ENCODE measurements around the gene NSUN5. TPM values are rescaled to one million over a fixed set of nuclear protein-coding genes. Genes with fewer than 3 reads are reported as not detected.
A peak's percentile ranks its signal among the peaks of the same experiment; 100 is the strongest.
"Not testable (repeated sequence)": the region's sequence is repeated elsewhere in the genome, so short reads cannot be mapped to it uniquely, and the experiment has no call there.

Gene NSUN5
- 16.5 TPM for polyA plus RNA-seq (2013, experiment 1 of 2; ENCODE audit: insufficient read length)
- 17.8 TPM for polyA plus RNA-seq (2013, experiment 2 of 2; ENCODE audit: insufficient read length)

- DNase-seq, result peak; percentile 56
These were observed at the start of gene NSUN5 for GRCh38 chr7:73308665-73309214. Gene NSUN5, minus strand, starts transcription at chr7:73308826. Its CDS starts 36 bp downstream, at chr7:73308790.

- no peak for DNase-seq
These were observed 47.5 kb upstream of the NSUN5 start for GRCh38 chr7:73356159-73356558.

- DNase-seq, result no peak
These were observed 46.2 kb upstream of the NSUN5 start for GRCh38 chr7:73354821-73355220.

GRCh38 chr7:73354196-73354595, 45.6 kb upstream of the NSUN5 start:
- no peak for DNase-seq

- DNase-seq, result no peak
These were observed 44.6 kb upstream of the NSUN5 start for GRCh38 chr7:73353243-73353642.

- DNase-seq, result no peak
These were observed 44.2 kb upstream of the NSUN5 start for GRCh38 chr7:73352784-73353183.

- DNase-seq, result no peak
These were observed 43.0 kb upstream of the NSUN5 start for GRCh38 chr7:73351447-73352167.

GRCh38 chr7:73350306-73351068, 41.9 kb upstream of the NSUN5 start:
- DNase-seq, result no peak

GRCh38 chr7:73349763-73350162, 41.1 kb upstream of the NSUN5 start:
- DNase-seq, result no peak

- no peak for DNase-seq
These were observed 37.3 kb upstream of the NSUN5 start for GRCh38 chr7:73345951-73346350.

- DNase-seq, result no peak
These were observed 36.9 kb upstream of the NSUN5 start for GRCh38 chr7:73345538-73345937.

GRCh38 chr7:73343671-73344380, 35.2 kb upstream of the NSUN5 start:
- DNase-seq, result no peak

- DNase-seq, result peak; percentile 59
These were observed 34.0 kb upstream of the NSUN5 start for GRCh38 chr7:73342645-73343044.

GRCh38 chr7:73341877-73342276, 33.3 kb upstream of the NSUN5 start:
- peak; percentile 72 for DNase-seq

- DNase-seq, result no peak
These were observed 31.9 kb upstream of the NSUN5 start for GRCh38 chr7:73340514-73340913.

- DNase-seq, result no peak
These were observed 29.7 kb upstream of the NSUN5 start for GRCh38 chr7:73338321-73338720.

- DNase-seq, result no peak
These were observed 23.8 kb upstream of the NSUN5 start for GRCh38 chr7:73332447-73332846.

GRCh38 chr7:73330772-73331171, 22.1 kb upstream of the NSUN5 start:
- no peak for DNase-seq

- peak; percentile 37 for DNase-seq
These were observed 21.4 kb upstream of the NSUN5 start for GRCh38 chr7:73329861-73330581.

- DNase-seq, result no peak
These were observed 20.1 kb upstream of the NSUN5 start for GRCh38 chr7:73328696-73329095.

- not testable (repeated sequence) for DNase-seq
These were observed 19.3 kb upstream of the NSUN5 start, which contains the start of the genes FKBP6 and TRIM50 for GRCh38 chr7:73327922-73328321. Gene FKBP6, plus strand, starts transcription at chr7:73328161. Its CDS starts 268 bp downstream, at chr7:73328429. Gene TRIM50, minus strand, starts transcription at chr7:73328082. Its CDS starts 3,295 bp downstream, at chr7:73324787.

GRCh38 chr7:73327449-73327848, 18.8 kb upstream of the NSUN5 start:
- DNase-seq, result not testable (repeated sequence)
